Subcutaneous abdominal adipose tissue (tissue), 5 donors: ENCODE results near the gene PRADC1.

Experiments
- H3K27ac ChIP-seq: one replicate; pipeline ENCODE4 v1.7.0; 2013; ENCODE audit warnings: low read depth, mild to moderate bottlenecking, inconsistent platforms, low read length, moderate library complexity
- H3K27me3 ChIP-seq, 5 donors: one replicate each; pipeline ENCODE4 v1.7.0; 2013; ENCODE audit warnings: low read length in 5 of 5, inconsistent platforms in 1 of 5; ENCODE audit not compliant: control insufficient read depth in 5 of 5, insufficient read depth in 4 of 5
- H3K36me3 ChIP-seq, 5 donors: one replicate each; pipeline ENCODE4 v1.7.0; 2013; ENCODE audit warnings: low read length in 5 of 5; ENCODE audit not compliant: control insufficient read depth in 5 of 5, insufficient read depth in 5 of 5
- H3K4me1 ChIP-seq, 5 donors: one replicate each; pipeline ENCODE4 v1.7.0; 2013; ENCODE audit warnings: low read length in 5 of 5, mild to moderate bottlenecking in 3 of 5, moderate library complexity in 1 of 5; ENCODE audit not compliant: control insufficient read depth in 5 of 5, insufficient read depth in 5 of 5
- H3K4me3 ChIP-seq, 5 donors: one replicate each; pipeline ENCODE4 v1.7.0; 2013; ENCODE audit warnings: low read length in 5 of 5, low read depth in 1 of 5
- H3K9ac ChIP-seq, 5 donors: one replicate each; pipeline ENCODE4 v1.7.0; 2013; ENCODE audit warnings: low read length in 5 of 5, mild to moderate bottlenecking in 4 of 5, moderate library complexity in 3 of 5
- H3K9me3 ChIP-seq, 5 donors: one replicate each; pipeline ENCODE4 v1.7.0; 2013; ENCODE audit warnings: low read length in 5 of 5; ENCODE audit not compliant: control insufficient read depth in 5 of 5
- donor health status: healthy.
- donor health status: healthy.
- donor health status: healthy.
- donor health status: healthy.
- donor health status: healthy.

Gene PRADC1

GRCh38 chr2:73259704-73260337, 26.8 kb upstream of the PRADC1 start:
- H3K36me3 ChIP-seq = peaks cover 0 to 12% (median 0%) of the 10 kb centered on the region in 5 donors

GRCh38 chr2:73259276-73259675, 26.2 kb upstream of the PRADC1 start:
- H3K4me3 ChIP-seq = no peak overlapping the region
- peaks cover 0 to 9% (median 3%) of the 10 kb centered on the region in 5 donors for H3K27me3 ChIP-seq
- no peaks in the 10 kb centered on the region for H3K9me3 ChIP-seq
- H3K36me3 ChIP-seq = peaks cover 0 to 18% (median 3%) of the 10 kb centered on the region in 5 donors
- peaks cover 0 to 5% (median 5%) of the 10 kb centered on the region in 5 donors for H3K4me1 ChIP-seq
- no peak overlapping the region for H3K9ac ChIP-seq
- no peak overlapping the region for H3K27ac ChIP-seq

More at GRCh38 chr2:73259704-73260337, 26.8 kb upstream of the PRADC1 start:
- Histone ChIP-seq H3K27me3 (peaks cover 0 to 9% (median 3%) of the 10 kb centered on the region in 5 donors), H3K4me1 (peaks cover 0 to 5% (median 4%) of the 10 kb centered on the region in 5 donors), H3K9ac (no peak overlapping the region), H3K9me3 (no peaks in the 10 kb centered on the region), H3K27ac (no peak overlapping the region), H3K4me3 (no peak overlapping the region)

GRCh38 chr2:73258913-73259215, 25.8 kb upstream of the PRADC1 start:
- Histone ChIP-seq H3K4me1 (peaks cover 0 to 5% (median 5%) of the 10 kb centered on the region in 5 donors), H3K4me3 (no peak overlapping the region), H3K27ac (no peak overlapping the region), H3K27me3 (peaks cover 0 to 6% (median 3%) of the 10 kb centered on the region in 5 donors), H3K9me3 (no peaks in the 10 kb centered on the region), H3K9ac (no peak overlapping the region), H3K36me3 (peaks cover 0 to 19% (median 7%) of the 10 kb centered on the region in 5 donors)

GRCh38 chr2:73258186-73258912, 25.3 kb upstream of the PRADC1 start:
- Histone ChIP-seq H3K36me3 (peaks cover 0 to 24% (median 12%) of the 10 kb centered on the region in 5 donors), H3K27me3 (peaks cover 0 to 6% (median 3%) of the 10 kb centered on the region in 5 donors), H3K4me3 (no peak overlapping the region), H3K4me1 (peaks cover 0 to 5% (median 5%) of the 10 kb centered on the region in 5 donors), H3K27ac (no peak overlapping the region), H3K9ac (no peak overlapping the region), H3K9me3 (no peaks in the 10 kb centered on the region)

GRCh38 chr2:73257425-73258125, 24.5 kb upstream of the PRADC1 start:
- Histone ChIP-seq H3K4me3 (no peak overlapping the region), H3K9me3 (no peaks in the 10 kb centered on the region), H3K27ac (no peak overlapping the region), H3K36me3 (peaks cover 4 to 32% (median 20%) of the 10 kb centered on the region in 5 donors), H3K4me1 (peaks cover 0 to 5% (median 5%) of the 10 kb centered on the region in 5 donors), H3K27me3 (peaks cover 0 to 6% (median 3%) of the 10 kb centered on the region in 5 donors), H3K9ac (no peak overlapping the region)

- Histone ChIP-seq H3K27me3 (peaks cover 0 to 6% (median 3%) of the 10 kb centered on the region in 5 donors), H3K9me3 (no peaks in the 10 kb centered on the region), H3K36me3 (peaks cover 4 to 37% (median 24%) of the 10 kb centered on the region in 5 donors), H3K4me3 (no peak overlapping the region), H3K27ac (no peak overlapping the region), H3K9ac (no peak overlapping the region), H3K4me1 (peaks cover 0 to 5% (median 5%) of the 10 kb centered on the region in 5 donors)
These were observed 24.0 kb upstream of the PRADC1 start for GRCh38 chr2:73257021-73257420.

- H3K9me3 ChIP-seq = no peaks in the 10 kb centered on the region
- H3K4me3 ChIP-seq = no peak overlapping the region
- peaks cover 4 to 42% (median 28%) of the 10 kb centered on the region in 5 donors for H3K36me3 ChIP-seq
- H3K27me3 ChIP-seq = peaks cover 0 to 6% (median 3%) of the 10 kb centered on the region in 5 donors
- H3K27ac ChIP-seq = no peak overlapping the region
- H3K9ac ChIP-seq = no peak overlapping the region
- peaks cover 0 to 5% (median 5%) of the 10 kb centered on the region in 5 donors for H3K4me1 ChIP-seq
These were observed 23.5 kb upstream of the PRADC1 start for GRCh38 chr2:73256618-73256922.

- Histone ChIP-seq H3K4me3 (no peak overlapping the region), H3K9me3 (no peaks in the 10 kb centered on the region), H3K4me1 (peaks cover 0 to 5% (median 5%) of the 10 kb centered on the region in 5 donors), H3K27ac (no peak overlapping the region), H3K9ac (no peak overlapping the region), H3K27me3 (peaks cover 0 to 6% (median 3%) of the 10 kb centered on the region in 5 donors), H3K36me3 (peaks cover 4 to 47% (median 33%) of the 10 kb centered on the region in 5 donors)
These were observed 23.0 kb upstream of the PRADC1 start for GRCh38 chr2:73255907-73256617.

GRCh38 chr2:73255007-73255644, 22.1 kb upstream of the PRADC1 start:
- no peaks in the 10 kb centered on the region for H3K9me3 ChIP-seq
- H3K27ac ChIP-seq = no peak overlapping the region
- H3K9ac ChIP-seq = no peak overlapping the region

More at GRCh38 chr2:73255007-73255644, 22.1 kb upstream of the PRADC1 start:
- peaks cover 0 to 2% (median 0%) of the 10 kb centered on the region in 5 donors for H3K27me3 ChIP-seq
- peaks cover 4 to 56% (median 42%) of the 10 kb centered on the region in 5 donors for H3K36me3 ChIP-seq
- H3K4me3 ChIP-seq = no peak overlapping the region
- peaks cover 0 to 5% (median 5%) of the 10 kb centered on the region in 5 donors for H3K4me1 ChIP-seq
